HG03025 (cell line): ENCODE measurements around the gene PGC.

Source experiments
- ATAC-seq: cut with Tn5 transposase; IDR thresholded peaks from one replicate; pipeline ENCODE4 v1.9.1; 2021; ENCODE audit warnings: mild to moderate bottlenecking, moderate library complexity; ENCODE audit not compliant: unreplicated experiment, low FRiP score

Gene PGC

DNA sequence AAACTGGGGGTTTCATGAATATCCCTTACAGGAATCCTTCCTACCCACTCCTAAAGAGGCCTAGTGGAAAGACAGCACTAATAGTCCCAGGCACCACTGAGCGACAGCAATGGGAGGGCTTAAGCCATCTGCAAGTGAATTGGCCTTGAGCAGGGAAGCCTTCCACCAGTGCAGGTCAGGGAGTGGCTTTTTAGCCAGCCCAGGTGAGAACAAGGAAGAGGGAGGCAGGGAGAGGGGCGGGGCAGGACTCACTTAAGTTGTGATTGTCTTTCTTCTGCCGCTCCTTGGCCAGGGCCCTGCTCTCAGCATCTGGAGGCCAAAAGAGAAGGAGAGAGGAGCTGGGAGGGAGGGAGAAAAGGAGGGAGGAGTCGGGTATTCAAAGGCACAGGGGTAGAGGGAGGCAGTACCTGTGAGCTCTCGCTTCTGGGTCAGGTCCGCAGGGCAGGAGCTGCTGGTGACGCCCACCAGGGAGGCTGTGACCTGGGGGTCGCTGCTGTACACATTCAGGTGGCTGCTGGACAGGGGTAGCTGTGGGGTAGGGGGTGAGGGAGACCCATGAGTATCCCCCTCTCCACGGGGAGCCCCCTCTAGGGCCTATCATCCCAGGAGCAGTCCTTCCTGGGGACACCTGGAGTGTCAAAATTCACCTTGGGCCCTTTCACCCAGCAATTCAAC, 59.6 kb downstream of the PGC start:
- no peak for ATAC-seq
